IMR-90 (cell line): ENCODE data around the gene RPS10. TPM values are rescaled to one million over a fixed set of nuclear protein-coding genes. Genes with fewer than 3 reads are reported as not detected.

Source experiments
- ATAC-seq: fragments of 200-7000 bp; cut with Tn5 transposase; 2 replicates; pipeline ENCODE4 v1.9.1; 2020; ENCODE audit warnings: low read depth, mild to moderate bottlenecking, moderate library complexity
- BruUV-seq: library from RNA; stranded (reverse); fragments of 400-500 nt; replicated peaks from 2 replicates; lab custom pipeline; 2021; lab: Mats Ljungman, UMichigan
- CTCF ChIA-PET: fragments of 300-600 bp; formaldehyde crosslinking; extraction: SDS; loops from one replicate; lab custom pipeline; 2021; ENCODE audit warnings: antibody characterized with exemption; lab: Yijun Ruan, JAX
- POLR2A ChIA-PET: fragments of 300-600 bp; sonication (Branson Sonifier 250); formaldehyde crosslinking; loops from one replicate; lab custom pipeline; 2022; ENCODE audit warnings: antibody characterized with exemption; ENCODE audit not compliant: unreplicated experiment; lab: Charles Lee
- DNase-seq: peaks from one replicate; pipeline ENCODE4 v3.0.0; 2013
- H2AFZ ChIP-seq: replicated peaks from 2 replicates; pipeline ENCODE3; 2013; ENCODE audit warnings: low read length, mild to moderate bottlenecking; ENCODE audit not compliant: poor library complexity
- H2AK5ac ChIP-seq: 2 replicates; pipeline ENCODE4 v1.6.1; 2013; ENCODE audit warnings: low read depth, low read length, inconsistent platforms
- H2AK9ac ChIP-seq: replicated peaks from 2 replicates; pipeline ENCODE3; 2013; ENCODE audit warnings: mild to moderate bottlenecking, low read depth, low read length, moderate library complexity; ENCODE audit not compliant: poor library complexity
- H2BK120ac ChIP-seq: 2 replicates; pipeline ENCODE4 v1.6.1; 2013; ENCODE audit warnings: low read depth, low read length, inconsistent platforms
- H2BK15ac ChIP-seq: 3 replicates; pipeline ENCODE4 v1.6.1; 2013; ENCODE audit warnings: low read depth, low read length, inconsistent platforms
- H2BK20ac ChIP-seq: 2 replicates; pipeline ENCODE4 v1.6.1; 2013; ENCODE audit warnings: low read depth, mild to moderate bottlenecking, inconsistent platforms, low read length, moderate library complexity
- H2BK5ac ChIP-seq: 2 replicates; pipeline ENCODE4 v1.6.1; 2013; ENCODE audit warnings: mild to moderate bottlenecking, low read depth, low read length, inconsistent platforms; ENCODE audit not compliant: poor library complexity, severe bottlenecking
- H3K14ac ChIP-seq: replicated peaks from 2 replicates; pipeline ENCODE4 v1.6.1; 2013; ENCODE audit warnings: low read depth, low read length, inconsistent platforms
- H3K18ac ChIP-seq: 2 replicates; pipeline ENCODE4 v1.6.1; 2013; ENCODE audit warnings: low read depth, low read length, control low read depth
- H3K23ac ChIP-seq: 2 replicates; pipeline ENCODE4 v1.6.1; 2013; ENCODE audit warnings: low read depth, low read length, inconsistent platforms
- H3K27ac ChIP-seq: 2 replicates; pipeline ENCODE4 v1.5.1; 2013; ENCODE audit warnings: mild to moderate bottlenecking, control low read depth, low read length; ENCODE audit not compliant: insufficient read depth
- H3K27me3 ChIP-seq: 2 replicates; pipeline ENCODE4 v1.6.1; 2013; ENCODE audit warnings: low read length; ENCODE audit not compliant: control insufficient read depth, insufficient read depth
- H3K36me3 ChIP-seq: 2 replicates; pipeline ENCODE4 v1.6.1; 2013; ENCODE audit warnings: low read length, mixed read lengths; ENCODE audit not compliant: control insufficient read depth, insufficient read depth
- H3K4ac ChIP-seq: 2 replicates; pipeline ENCODE4 v1.6.1; 2013; ENCODE audit warnings: low read depth, low read length, inconsistent platforms
- H3K4me1 ChIP-seq: 2 replicates; pipeline ENCODE4 v1.6.1; 2013; ENCODE audit warnings: low read length, mixed read lengths; ENCODE audit not compliant: control insufficient read depth, insufficient read depth
- H3K4me2 ChIP-seq: 2 replicates; pipeline ENCODE4 v1.6.1; 2013; ENCODE audit warnings: low read depth, mild to moderate bottlenecking, control low read depth, low read length, moderate library complexity
- H3K4me3 ChIP-seq: 2 replicates; pipeline ENCODE4 v1.5.1; 2013; ENCODE audit warnings: low read depth, mild to moderate bottlenecking, control low read depth, low read length, moderate library complexity; ENCODE audit not compliant: insufficient read depth
- H3K56ac ChIP-seq: 2 replicates; pipeline ENCODE4 v1.6.1; 2013; ENCODE audit warnings: low read length, inconsistent platforms; ENCODE audit not compliant: insufficient read depth; ENCODE audit errors: extremely low read depth
- H3K79me1 ChIP-seq, 2 experiments: 2 replicates each; pipeline ENCODE4 v1.6.1; 2013; ENCODE audit warnings: low read length in 2 of 2, inconsistent platforms in 1 of 2, low read depth in 1 of 2
- H3K9ac ChIP-seq: 2 replicates; pipeline ENCODE4 v1.6.1; 2013; ENCODE audit warnings: low read depth, low read length, control low read depth
- H3K9me1 ChIP-seq: 2 replicates; pipeline ENCODE4 v1.6.1; 2013; ENCODE audit warnings: low read length, inconsistent platforms; ENCODE audit not compliant: insufficient read depth
- H3K9me3 ChIP-seq: 2 replicates; pipeline ENCODE4 v1.6.1; 2013; ENCODE audit warnings: low read length; ENCODE audit not compliant: control insufficient read depth, insufficient read depth
- H4K20me1 ChIP-seq: 2 replicates; pipeline ENCODE4 v1.6.1; 2013; ENCODE audit warnings: low read length, inconsistent platforms; ENCODE audit not compliant: insufficient read depth
- H4K5ac ChIP-seq: 2 replicates; pipeline ENCODE4 v1.6.1; 2013; ENCODE audit warnings: mild to moderate bottlenecking, low read depth, low read length, control low read depth
- H4K8ac ChIP-seq, 2 experiments: 2 replicates each; pipeline ENCODE4 v1.6.1; 2013; ENCODE audit warnings: low read depth in 2 of 2, low read length in 2 of 2, control low read depth in 1 of 2, inconsistent platforms in 1 of 2
- H4K91ac ChIP-seq: 2 replicates; pipeline ENCODE4 v1.6.1; 2013; ENCODE audit warnings: low read depth, low read length, inconsistent platforms; ENCODE audit not compliant: insufficient read depth
- WGBS, 2 experiments: methylation state at CpG; one replicate each; pipeline versions ENCODE4 v1.1.5 to v1.1.7; 2013; ENCODE audit warnings: missing lambda C conversion rate in 2 of 2; ENCODE audit not compliant: insufficient read length in 1 of 2; ENCODE audit errors: extremely low coverage in 2 of 2; 5-methylcytosine and 5-hydroxymethylcytosine counted together
- dilution Hi-C: fragments of 300-500 bp; cut with HindIII; formaldehyde crosslinking; loops from one replicate; pipeline ENCODE4 v1.14.3; 2018; ENCODE audit warnings: low sequenced_read_pairs; ENCODE audit not compliant: unreplicated experiment
- in situ Hi-C: fragments of 300-500 bp; cut with MboI; formaldehyde crosslinking; loops from 3 replicates; pipeline ENCODE4 v1.14.3; 2019; ENCODE audit warnings: low sequenced_read_pairs, inconsistent platforms, mixed read lengths
- intact Hi-C: fragments of 100-400 bp; cut with micrococcal nuclease; formaldehyde crosslinking; loops from 2 replicates; pipeline ENCODE4 v1.10.0; 2022
- polyA plus RNA-seq, 3 experiments: library from polyadenylated mRNA; depleted of rRNA; stranded (reverse); fragments of >200 nt; gene quantifications; 2 replicates each; pipeline ENCODE4 v1.2.3, GENCODE V29; 2012; ENCODE audit warnings: low replicate concordance in 1 of 3
- total RNA-seq: library from RNA; depleted of rRNA; stranded (reverse); fragments of >200 nt; gene quantifications from 2 replicates; pipeline ENCODE4 v1.2.3, GENCODE V29; 2012
- TF ChIP-seq, protein P1 (sequence below): fragments of 150-350 bp; IDR thresholded peaks from 2 replicates; pipeline ENCODE4 v1.6.1; 2017; ENCODE audit warnings: mild to moderate bottlenecking, antibody characterized with exemption, low read length, low read depth

Gene RPS10
- total and polyA plus RNA-seq, 2 of the 4 experiments (the other 2 are of a cell fraction): 5,462 to 5,584 TPM

DNA sequence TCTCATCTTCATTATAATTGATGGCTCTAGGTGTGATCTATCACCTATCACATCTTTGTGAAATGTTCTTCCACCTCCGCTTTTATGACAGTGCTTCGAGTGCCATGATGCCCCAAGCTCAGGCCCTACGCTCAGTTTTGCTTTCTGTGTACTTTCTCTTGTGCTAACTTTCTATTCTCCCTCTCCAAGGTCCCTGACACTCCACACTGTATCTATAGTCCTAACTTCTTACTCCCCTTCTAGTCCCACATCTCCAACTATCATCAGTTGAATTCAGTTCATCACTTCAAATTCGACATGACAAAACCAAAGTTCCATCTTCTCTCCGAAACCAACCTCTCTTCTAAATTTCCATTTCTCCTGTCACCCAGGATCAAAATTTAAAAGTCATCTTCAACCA lies 50.0 kb downstream of the RPS10 start:
- dilution Hi-C loops: no loop called here
- Histone ChIP-seq H3K4me1 (peaks cover 2% of the 10 kb centered on the region; the same call in 1 of the 2 replicates), H3K4ac (no peak overlapping the region), H3K9me3 (no peaks in the 10 kb centered on the region), H3K14ac (no peak overlapping the region), H3K9ac (no peak overlapping the region), H2BK120ac (no peak overlapping the region), H4K5ac (no peak overlapping the region), H2BK5ac (no peak overlapping the region), H3K56ac (no peak overlapping the region), H2AK9ac (no peak overlapping the region), H3K36me3 (no peaks in the 10 kb centered on the region), H4K8ac (no peak overlapping the region), H3K27me3 (no peaks in the 10 kb centered on the region), H2AK5ac (no peak overlapping the region), H4K91ac (no peak overlapping the region), H3K9me1 (peaks cover 8% of the 10 kb centered on the region; the same call in 1 of the 2 replicates), H3K4me3 (no peak overlapping the region), H3K4me2 (no peak overlapping the region), H2AFZ (no peak overlapping the region), H3K27ac (no peak overlapping the region), H3K23ac (no peak overlapping the region), H3K79me1 (peaks cover 41 to 79% of the 10 kb centered on the region in 2 experiments), H4K20me1 (peaks cover 52% of the 10 kb centered on the region), H3K18ac (no peak overlapping the region), H2BK15ac (no peak overlapping the region), H2BK20ac (no peak overlapping the region)
- ATAC-seq: no peak
- in situ Hi-C loops: no loop called here
- BruUV-seq: no TSS peak
- intact Hi-C loops: no loop called here
- TF ChIP-seq, protein P1, sequence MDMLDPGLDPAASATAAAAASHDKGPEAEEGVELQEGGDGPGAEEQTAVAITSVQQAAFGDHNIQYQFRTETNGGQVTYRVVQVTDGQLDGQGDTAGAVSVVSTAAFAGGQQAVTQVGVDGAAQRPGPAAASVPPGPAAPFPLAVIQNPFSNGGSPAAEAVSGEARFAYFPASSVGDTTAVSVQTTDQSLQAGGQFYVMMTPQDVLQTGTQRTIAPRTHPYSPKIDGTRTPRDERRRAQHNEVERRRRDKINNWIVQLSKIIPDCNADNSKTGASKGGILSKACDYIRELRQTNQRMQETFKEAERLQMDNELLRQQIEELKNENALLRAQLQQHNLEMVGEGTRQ: no peak
- 100% methylated on average over 1 to 3 of the region's 5 CpGs for WGBS, 2 experiments
- ChIA-PET CTCF (interaction anchor here (0.6 kb wide), 1 partner anchor 134 kb away, joined by 3 read pairs; no protein-coding TSS in a partner anchor), POLR2A (no interaction called here)
- no peak for DNase-seq
